Fibroblast of gingiva (primary cell): ENCODE data around the gene DHX35.
A peak's percentile ranks its signal among the peaks of the same experiment; 100 is the strongest.

Source experiments
- DNase-seq: peaks from one replicate; pipeline ENCODE4 v3.0.0-alpha.2; 2011; ENCODE audit warnings: low read depth

Gene DHX35

DNA sequence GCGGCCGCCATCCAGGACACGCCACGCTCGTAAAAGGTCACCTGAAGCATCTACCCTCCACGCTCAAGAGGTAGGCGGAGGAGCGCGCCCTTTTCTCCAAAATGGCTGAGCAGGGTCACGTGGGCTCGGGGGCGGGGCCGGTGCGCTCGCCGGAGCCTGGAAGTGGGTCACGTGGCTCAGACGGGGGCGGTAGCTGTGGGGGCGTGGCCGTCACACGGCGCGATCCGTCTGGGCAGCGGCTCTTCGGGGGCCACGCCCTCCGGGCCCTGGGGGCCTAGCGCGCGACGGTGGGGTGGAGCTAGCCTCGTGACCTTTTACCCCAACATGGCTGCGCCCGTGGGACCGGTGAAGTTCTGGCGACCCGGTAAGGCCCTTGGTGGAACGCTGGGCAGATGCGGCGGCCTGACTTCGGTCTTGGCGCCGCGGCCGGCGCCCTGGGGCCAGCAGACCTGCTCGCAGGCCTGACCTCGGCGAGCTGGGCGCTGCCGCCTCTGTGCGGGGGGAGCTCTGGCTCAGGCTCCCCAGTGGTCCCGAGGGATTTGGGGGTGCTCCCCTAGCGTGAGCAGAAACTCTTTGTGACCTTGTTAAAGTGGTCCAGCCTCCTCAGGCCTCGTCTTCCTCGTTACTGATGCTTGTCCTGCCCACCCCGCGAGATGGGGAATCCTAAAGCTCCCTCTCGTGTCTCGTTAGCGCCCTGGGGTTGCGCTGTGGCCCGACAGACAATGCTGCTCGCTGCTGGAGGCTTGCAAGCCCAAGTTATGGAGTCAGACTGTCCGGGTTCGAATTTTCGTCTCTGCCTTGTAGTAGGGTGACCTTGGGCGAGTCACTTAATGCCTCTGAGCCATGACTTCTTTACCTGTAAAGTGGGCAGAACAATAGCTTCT lies at the start of gene DHX35:
TSS of gene DHX35 (plus strand) at position 301 of the 884 bp plus-strand sequence. CDS start at position 325, 24 bp downstream.
- DNase-seq, result peak; percentile 97

- DNase-seq, result no peak
Observed at GRCh38 chr20:38915355-38915754, 46.8 kb upstream of the DHX35 start.

GRCh38 chr20:38917657-38918056 lies 44.5 kb upstream of the DHX35 start:
- no peak for DNase-seq

- DNase-seq, result no peak
Observed at GRCh38 chr20:38918172-38918571, 44.0 kb upstream of the DHX35 start.

GRCh38 chr20:38919683-38920082 lies 42.5 kb upstream of the DHX35 start:
- DNase-seq, result no peak

- no peak for DNase-seq
Observed at GRCh38 chr20:38920411-38920810, 41.7 kb upstream of the DHX35 start.

DNA sequence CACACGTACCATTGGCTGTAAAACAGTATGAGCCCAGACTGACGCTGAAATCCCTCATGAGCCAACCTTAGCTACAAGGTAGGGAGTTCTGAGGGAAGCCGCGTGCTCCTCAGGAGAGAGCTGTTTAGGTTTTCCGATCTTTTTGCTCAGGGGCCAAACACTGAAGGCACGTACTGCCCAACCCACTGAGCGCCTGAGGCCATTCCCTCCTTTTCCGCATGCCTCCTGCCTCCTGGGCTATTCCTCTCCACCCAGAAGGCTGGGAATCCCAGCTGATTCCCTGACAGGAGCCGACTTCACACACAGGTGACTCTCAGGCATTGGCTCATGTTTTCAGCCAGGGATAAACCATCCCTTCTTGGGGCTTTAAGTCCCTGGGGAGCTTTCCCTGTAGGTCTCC lies 41.3 kb upstream of the DHX35 start:
- DNase-seq, result no peak

- DNase-seq, result no peak
Observed at GRCh38 chr20:38924718-38925117, 37.4 kb upstream of the DHX35 start.

GRCh38 chr20:38926142-38926933 lies 35.8 kb upstream of the DHX35 start, which contains the start of gene FAM83D:
TSS of gene FAM83D (plus strand) at chr20:38926417. CDS start at chr20:38926443, 26 bp downstream.
- DNase-seq, result peak; percentile 98

DNA sequence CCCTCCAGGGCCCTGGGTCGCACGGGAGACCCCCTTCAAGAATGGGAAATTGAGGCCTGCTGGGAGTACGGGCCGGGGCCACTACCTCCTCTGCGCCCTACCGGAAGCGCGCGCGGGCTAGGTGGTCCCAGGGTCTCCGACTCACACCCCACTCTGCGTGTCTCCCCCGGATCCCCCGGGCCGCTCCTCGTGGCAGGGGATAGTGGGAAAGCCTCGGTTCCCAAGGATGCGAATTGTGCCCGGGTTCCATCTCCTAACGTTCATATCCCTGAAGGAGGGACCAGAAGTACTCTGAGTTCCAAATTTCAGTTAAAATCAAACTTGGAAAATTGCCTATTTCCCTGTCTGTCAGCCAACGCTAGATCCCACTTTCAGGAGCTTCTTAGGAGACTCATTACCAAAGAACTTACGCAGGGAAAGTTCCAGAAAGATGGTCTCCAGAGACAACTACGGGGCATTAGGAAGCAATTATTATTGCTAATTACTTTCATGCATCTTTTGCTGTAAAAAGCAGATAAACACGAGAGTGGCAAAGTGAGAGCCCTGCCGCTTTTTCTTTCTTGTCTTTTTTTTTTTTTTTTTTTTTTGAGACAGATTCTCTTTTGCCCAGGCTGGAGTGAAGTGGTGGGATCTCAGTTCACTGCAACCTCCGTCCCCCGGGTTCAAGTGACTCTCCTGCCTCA lies 35.1 kb upstream of the DHX35 start:
- peak; percentile 26 for DNase-seq

DNA sequence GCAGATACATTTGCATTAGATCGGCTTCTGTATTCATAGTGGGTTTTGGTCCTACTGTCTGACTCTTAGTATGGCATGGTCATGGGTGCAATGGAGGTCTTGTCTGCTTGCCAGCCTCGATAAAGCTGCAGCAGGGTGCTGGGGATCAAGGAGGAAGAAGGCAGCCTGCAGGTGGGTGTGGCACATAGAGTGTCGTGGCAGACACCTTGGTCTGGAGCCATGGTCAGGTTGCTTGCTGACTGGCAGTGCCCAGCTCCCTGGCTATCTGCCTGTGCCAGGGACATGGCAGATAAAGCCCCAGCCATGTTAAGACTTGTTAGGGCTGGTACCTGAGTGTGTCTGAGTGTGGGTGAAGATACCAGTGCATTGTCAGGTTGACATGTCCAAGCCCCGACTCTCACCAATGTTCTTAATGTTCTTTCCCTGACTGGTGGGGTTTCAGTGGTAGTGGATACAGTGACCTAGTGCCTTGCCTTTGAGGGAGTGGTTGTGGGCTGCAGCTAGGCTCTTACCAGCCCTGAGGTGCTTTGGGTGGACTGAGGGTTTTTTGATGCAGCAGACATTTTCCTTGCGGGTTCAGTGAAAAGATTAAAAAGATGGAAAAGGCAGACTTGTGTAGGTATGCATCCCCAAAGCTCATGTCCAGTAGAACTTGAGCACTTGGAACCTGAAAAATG lies 34.1 kb upstream of the DHX35 start:
- DNase-seq, result no peak

DNA sequence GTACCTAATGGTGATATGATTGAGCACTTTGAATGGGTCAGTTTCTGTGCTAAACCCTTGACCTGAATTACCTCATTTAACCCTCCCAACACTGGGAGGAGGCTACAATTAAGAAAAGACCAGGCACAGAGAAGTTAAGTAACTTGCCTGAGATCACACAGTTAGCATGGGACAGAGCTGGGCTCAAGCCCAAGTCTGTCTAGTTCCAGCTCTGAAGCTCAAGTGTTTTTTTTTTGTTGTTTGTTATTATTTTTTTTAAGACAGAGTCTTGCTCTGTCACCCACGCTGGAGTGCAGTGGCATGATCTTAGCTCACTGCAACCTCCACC lies 31.9 kb upstream of the DHX35 start:
- DNase-seq, result no peak

GRCh38 chr20:38931984-38932383 lies 30.2 kb upstream of the DHX35 start:
- DNase-seq, result no peak

DNA sequence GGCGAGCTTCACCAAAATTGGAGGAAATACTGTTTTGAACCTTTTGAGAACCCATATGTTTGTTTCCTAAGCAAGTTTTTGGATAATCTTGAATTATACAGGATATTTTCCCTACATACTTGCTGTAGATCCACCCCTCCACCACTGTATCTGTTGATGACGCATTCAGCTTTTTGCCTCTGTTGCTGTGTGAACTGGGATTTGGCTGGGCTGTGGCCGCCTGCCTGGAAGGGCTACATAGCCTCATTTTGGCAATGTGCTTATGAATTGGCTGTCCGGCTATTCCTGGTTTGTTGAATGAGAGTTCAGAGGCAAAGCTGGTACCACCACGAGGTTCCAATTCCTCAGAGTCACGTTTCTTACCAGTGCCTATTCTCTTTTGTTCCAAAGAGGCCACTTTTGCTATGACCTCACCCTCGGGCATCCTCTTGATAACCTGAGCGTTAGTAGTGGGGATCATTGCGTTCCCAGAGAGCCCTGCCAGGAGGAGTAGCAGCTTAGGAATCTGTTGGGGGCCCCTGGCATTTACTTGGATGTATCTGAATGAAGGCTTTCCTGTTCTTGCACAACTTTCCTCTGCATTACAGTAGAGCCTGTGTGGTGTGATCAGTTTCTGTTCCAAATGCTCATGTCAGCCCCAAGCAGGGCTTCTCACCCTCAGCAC lies 29.6 kb upstream of the DHX35 start:
- DNase-seq, result peak; percentile 67

- DNase-seq, result no peak
Observed at GRCh38 chr20:38934530-38934929, 27.6 kb upstream of the DHX35 start.

DNA sequence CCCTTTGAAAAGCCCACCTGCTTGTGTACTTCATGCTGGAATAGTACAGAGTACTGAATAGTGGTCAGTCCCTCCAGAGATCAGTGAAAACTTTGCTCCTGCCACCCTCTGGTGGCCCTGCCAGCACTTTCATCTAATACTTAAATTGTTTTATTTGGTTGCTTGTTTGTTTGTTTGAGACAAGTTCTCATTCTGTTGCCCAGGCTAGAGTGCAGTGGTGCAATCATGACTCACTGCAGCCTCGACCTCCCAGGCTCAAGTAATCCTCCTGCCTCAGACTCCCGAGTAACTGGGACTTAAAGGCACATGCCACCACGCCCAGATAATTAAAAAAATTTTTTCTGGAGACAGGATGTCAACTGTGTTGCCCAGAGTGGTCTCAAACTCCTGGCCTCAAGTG lies 26.9 kb upstream of the DHX35 start:
- DNase-seq, result peak; percentile 45

GRCh38 chr20:38935967-38936407 lies 26.2 kb upstream of the DHX35 start:
- DNase-seq, result no peak

- no peak for DNase-seq
Observed at GRCh38 chr20:38937000-38937399, 25.1 kb upstream of the DHX35 start.

GRCh38 chr20:38937978-38938473 lies 24.1 kb upstream of the DHX35 start:
- no peak for DNase-seq

DNA sequence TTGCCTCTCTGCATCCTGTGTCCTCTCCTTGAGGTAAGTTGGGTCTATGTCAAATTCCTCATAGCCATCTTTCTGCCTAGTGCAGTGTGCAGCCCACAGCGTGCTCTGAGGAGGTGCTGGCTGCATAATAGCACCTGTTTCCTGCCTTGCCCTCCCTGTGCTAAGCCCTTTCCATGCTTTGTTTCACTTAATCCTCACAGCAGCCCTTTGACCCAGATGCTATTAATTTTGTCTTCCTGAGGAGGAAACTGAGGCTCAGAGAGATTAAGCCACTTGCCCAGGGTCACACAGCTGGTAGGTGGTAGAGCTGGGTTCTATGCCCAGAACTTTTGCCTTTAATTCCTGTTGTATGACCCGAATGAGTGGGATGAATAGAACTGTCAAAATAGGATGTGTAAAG lies 22.5 kb upstream of the DHX35 start:
- DNase-seq, result no peak

- DNase-seq, result no peak
Observed at GRCh38 chr20:38940644-38941043, 21.5 kb upstream of the DHX35 start.
